Daoy (cell line): Measurements from ENCODE around the gene CTAG2. TPM values are rescaled to one million over a fixed set of nuclear protein-coding genes. Genes with fewer than 3 reads are reported as not detected.

Source experiments
- total RNA-seq: library from RNA; depleted of rRNA; stranded (reverse); fragments of >200 nt; shearing (Covaris generic); gene quantifications from 2 replicates; pipeline ENCODE4 v1.2.3, GENCODE V29; 2014; rRNA removed

CTAG2 gene
- total RNA-seq, 1 experiment from 2014 or later: 13.4 TPM

Other genes with a start within 250 kb of the CTAG2 start
- 7.2 and 28.4 TPM in 2 replicates for gene DNASE1L1, start 244.3 kb downstream of the CTAG2 start, total RNA-seq
- 9.0 and 14.9 TPM in 2 replicates for gene TAFAZZIN, start 242.0 kb downstream of the CTAG2 start, total RNA-seq
- 26.3 and 30.9 TPM in 2 replicates for gene ATP6AP1, start 224.9 kb downstream of the CTAG2 start, total RNA-seq
- 71.6 and 103 TPM in 2 replicates for gene GDI1, start 216.4 kb downstream of the CTAG2 start, total RNA-seq
- 32.8 and 44.2 TPM in 2 replicates for gene FAM50A, start 209.4 kb downstream of the CTAG2 start, total RNA-seq
- 1.5 and 15.6 TPM in 2 replicates for gene PLXNA3, start 195.3 kb downstream of the CTAG2 start, total RNA-seq
- 50.7 and 51.3 TPM in 2 replicates for gene LAGE3, start 174.3 kb downstream of the CTAG2 start, total RNA-seq
- 36.6 and 54.3 TPM in 2 replicates for gene UBL4A, start 167.0 kb downstream of the CTAG2 start, total RNA-seq
- gene SLC10A3, start 162.9 kb downstream of the CTAG2 start, total RNA-seq: 15.7 and 22.6 TPM in 2 replicates
- gene FAM3A, start 137.3 kb downstream of the CTAG2 start, total RNA-seq: 8.2 and 11.3 TPM in 2 replicates
- 18.6 and 19.1 TPM in 2 replicates for gene G6PD, start 106.7 kb downstream of the CTAG2 start, total RNA-seq
- gene IKBKG, start 106.0 kb downstream of the CTAG2 start, total RNA-seq: 28.1 and 37.7 TPM in 2 replicates
- gene CTAG1A, start 68.4 kb downstream of the CTAG2 start, total RNA-seq: 1.8 TPM in 1 of 2 replicates, not detected in the other
- 1.8 TPM in 1 of 2 replicates, not detected in the other for gene CTAG1B, start 34.3 kb downstream of the CTAG2 start, total RNA-seq
- 0.11 and 0.21 TPM in 2 replicates for gene GAB3, start 97.5 kb upstream of the CTAG2 start, total RNA-seq
- 109 and 124 TPM in 2 replicates for gene DKC1, start 109.3 kb upstream of the CTAG2 start, total RNA-seq
- gene MPP1, start 151.9 kb upstream of the CTAG2 start, total RNA-seq: 11.6 and 21.8 TPM in 2 replicates
- not detected in 2 replicates for gene SMIM9, start 181.1 kb upstream of the CTAG2 start, total RNA-seq
- 4.4 and 4.7 TPM in 2 replicates for gene F8A1, start 232.8 kb upstream of the CTAG2 start, total RNA-seq